Measurements from ENCODE around the gene ZNF407. TPM values are rescaled to one million over a fixed set of nuclear protein-coding genes. Genes with fewer than 3 reads are reported as not detected.

The ZNF407 gene
- total and polyA plus RNA-seq, 8 donors: 2.1 to 49.0 (median 14.6) TPM

DNA sequence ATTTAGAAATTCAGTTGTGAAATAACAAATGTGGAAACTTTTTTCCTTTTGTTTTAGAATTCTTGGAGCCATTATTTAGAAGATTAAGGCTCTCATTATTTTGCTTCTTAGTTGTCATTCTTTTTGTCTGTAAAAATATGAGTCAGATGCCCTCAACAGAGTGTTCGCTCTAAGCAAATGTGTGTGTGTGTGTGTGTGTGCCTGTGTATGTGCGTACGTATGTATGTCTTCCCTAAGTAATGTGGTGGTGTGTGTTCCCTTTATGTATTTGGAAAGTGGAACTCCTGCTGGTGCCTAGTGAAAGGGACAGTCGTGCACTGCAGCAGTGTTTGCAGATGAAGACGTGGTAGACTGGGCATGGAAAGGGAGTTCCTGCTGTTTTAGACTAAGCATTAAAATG is 27.5 kb downstream of the ZNF407 start:
- H3K4me1 ChIP-seq: peaks cover 0 to 4% (median 1%) of the 10 kb centered on the region in 4 donors
- 72 to 84% (median 82%) methylated on average over 5 of the region's 5 CpGs for WGBS, 5 donors
- no peak for DNase-seq
- H3K36me3 ChIP-seq: no peaks in the 10 kb centered on the region
- intact Hi-C loops (cut with DNase I; ENCODE audit: low total_unique reads): no loop called here
- TF ChIP-seq POLR2A (IDR thresholded peaks at IDR 0.05) (no peak), EP300 (IDR thresholded peaks at IDR 0.05) (no peak), POLR2AphosphoS5 (IDR thresholded peaks at IDR 0.05) (no peak)
- TF ChIP-seq, protein P1, sequence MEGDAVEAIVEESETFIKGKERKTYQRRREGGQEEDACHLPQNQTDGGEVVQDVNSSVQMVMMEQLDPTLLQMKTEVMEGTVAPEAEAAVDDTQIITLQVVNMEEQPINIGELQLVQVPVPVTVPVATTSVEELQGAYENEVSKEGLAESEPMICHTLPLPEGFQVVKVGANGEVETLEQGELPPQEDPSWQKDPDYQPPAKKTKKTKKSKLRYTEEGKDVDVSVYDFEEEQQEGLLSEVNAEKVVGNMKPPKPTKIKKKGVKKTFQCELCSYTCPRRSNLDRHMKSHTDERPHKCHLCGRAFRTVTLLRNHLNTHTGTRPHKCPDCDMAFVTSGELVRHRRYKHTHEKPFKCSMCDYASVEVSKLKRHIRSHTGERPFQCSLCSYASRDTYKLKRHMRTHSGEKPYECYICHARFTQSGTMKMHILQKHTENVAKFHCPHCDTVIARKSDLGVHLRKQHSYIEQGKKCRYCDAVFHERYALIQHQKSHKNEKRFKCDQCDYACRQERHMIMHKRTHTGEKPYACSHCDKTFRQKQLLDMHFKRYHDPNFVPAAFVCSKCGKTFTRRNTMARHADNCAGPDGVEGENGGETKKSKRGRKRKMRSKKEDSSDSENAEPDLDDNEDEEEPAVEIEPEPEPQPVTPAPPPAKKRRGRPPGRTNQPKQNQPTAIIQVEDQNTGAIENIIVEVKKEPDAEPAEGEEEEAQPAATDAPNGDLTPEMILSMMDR (IDR thresholded peaks at IDR 0.05): no peak
- no peaks in the 10 kb centered on the region for H3K27me3 ChIP-seq
- H3K9me3 ChIP-seq: no peaks in the 10 kb centered on the region
- no peak overlapping the region for H3K4me3 ChIP-seq
- no peak overlapping the region for H3K27ac ChIP-seq

DNA sequence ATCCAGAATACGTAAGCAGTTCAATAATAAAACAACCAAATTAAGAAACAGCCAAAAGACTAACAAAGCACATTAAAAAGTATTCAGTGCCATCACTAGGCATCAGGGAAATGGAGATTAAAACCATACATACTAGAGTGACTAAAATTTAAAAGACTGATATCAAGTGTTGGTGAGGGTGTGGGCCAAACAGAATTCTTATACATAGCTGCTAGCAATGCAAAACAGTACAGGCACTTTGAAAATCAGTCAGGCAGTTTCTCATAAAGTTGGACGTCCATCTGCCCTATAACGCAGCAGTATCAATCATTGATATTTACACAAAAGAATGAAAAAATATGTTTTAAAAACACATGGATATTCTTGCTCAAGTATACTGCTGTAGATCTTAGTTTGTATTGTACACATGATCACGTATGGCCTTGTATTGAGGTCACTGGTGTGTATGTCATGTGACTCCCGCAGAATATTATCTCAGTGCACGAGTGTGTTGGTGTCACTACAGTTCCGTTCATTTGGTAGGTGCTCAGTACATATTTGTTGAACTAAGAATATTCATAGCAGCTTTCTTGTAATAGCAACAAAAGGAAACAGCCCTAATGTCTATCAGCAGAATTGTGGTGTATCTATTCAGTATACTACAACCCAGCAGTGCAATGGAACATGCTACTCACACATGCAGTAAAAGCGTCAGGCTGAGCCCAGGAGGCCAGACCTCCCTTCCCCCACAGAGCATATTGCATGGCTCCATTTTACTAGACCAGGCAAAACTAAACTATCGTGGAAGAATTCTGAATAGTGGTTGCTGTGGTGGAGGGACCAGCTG is 28.6 kb downstream of the ZNF407 start:
- 65 to 82% (median 76%) methylated on average over 9 of the region's 9 CpGs for WGBS, 5 donors

DNA sequence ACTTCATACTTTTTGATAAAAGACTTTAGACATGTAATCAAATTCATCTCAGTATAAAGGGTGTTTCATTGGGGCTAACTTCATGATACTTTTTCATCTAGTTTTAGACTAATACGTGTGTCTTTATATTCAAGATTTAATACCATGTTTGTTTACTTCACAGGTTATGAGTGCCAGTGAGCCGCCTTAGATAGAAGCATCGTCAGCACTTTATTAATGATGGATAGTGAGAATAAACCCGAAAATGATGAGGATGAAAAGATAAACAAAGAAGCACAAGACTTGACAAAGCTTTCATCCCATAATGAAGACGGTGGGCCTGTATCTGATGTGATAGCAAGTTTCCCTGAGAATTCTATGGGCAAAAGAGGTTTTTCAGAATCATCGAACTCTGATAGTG is 33.1 kb downstream of the ZNF407 start:
- intact Hi-C loops (cut with DNase I; ENCODE audit: low total_unique reads): no loop called here

More for the DNA sequence above, 28.6 kb downstream of the ZNF407 start:
- intact Hi-C loops (cut with DNase I; ENCODE audit: low total_unique reads): no loop called here
- Histone ChIP-seq H3K9me3 (no peaks in the 10 kb centered on the region), H3K4me3 (no peak overlapping the region), H3K4me1 (peaks cover 0 to 8% (median 0%) of the 10 kb centered on the region in 4 donors), H3K27me3 (no peaks in the 10 kb centered on the region), H3K27ac (no peak overlapping the region), H3K36me3 (peaks cover 0 to 6% (median 3%) of the 10 kb centered on the region in 4 donors)
- no peak for DNase-seq
- TF ChIP-seq POLR2A (IDR thresholded peaks at IDR 0.05) (no peak), POLR2AphosphoS5 (IDR thresholded peaks at IDR 0.05) (no peak), EP300 (IDR thresholded peaks at IDR 0.05) (no peak)
- TF ChIP-seq, protein P1 (IDR thresholded peaks at IDR 0.05): no peak

DNA sequence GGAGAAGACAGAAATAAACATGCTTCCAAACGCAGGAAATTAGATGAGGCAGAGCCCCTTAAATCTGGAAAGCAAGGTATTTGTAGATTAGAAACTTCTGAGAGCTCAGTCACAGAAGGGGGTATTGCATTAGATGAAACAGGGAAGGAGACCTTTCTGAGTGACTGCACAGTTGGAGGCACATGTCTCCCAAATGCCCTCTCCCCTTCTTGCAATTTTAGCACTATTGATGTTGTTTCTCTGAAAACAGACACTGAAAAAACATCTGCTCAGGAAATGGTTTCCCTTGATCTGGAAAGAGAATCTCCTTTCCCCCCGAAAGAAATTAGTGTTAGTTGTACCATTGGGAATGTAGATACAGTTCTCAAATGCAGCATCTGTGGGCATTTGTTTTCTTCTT is 33.5 kb downstream of the ZNF407 start:
- H3K9me3 ChIP-seq: no peaks in the 10 kb centered on the region
- H3K27ac ChIP-seq: peak overlapping the region in 1 of 5 donors; percentile 11
- no peak overlapping the region for H3K4me3 ChIP-seq
- H3K36me3 ChIP-seq: peaks cover 14 to 49% (median 46%) of the 10 kb centered on the region in 4 donors
- no peaks in the 10 kb centered on the region for H3K27me3 ChIP-seq
- intact Hi-C loops (cut with DNase I; ENCODE audit: low total_unique reads): no loop called here
- 71 to 81% (median 78%) methylated on average over 2 of the region's 2 CpGs for WGBS, 5 donors
- DNase-seq: no peak
- TF ChIP-seq, protein P1 (IDR thresholded peaks at IDR 0.05): no peak
- no peak for TF ChIP-seq POLR2A (IDR thresholded peaks at IDR 0.05)
- TF ChIP-seq POLR2AphosphoS5 (IDR thresholded peaks at IDR 0.05): no peak
- no peak for TF ChIP-seq EP300 (IDR thresholded peaks at IDR 0.05)
- H3K4me1 ChIP-seq: peaks cover 0 to 9% (median 0%) of the 10 kb centered on the region in 4 donors

More for the DNA sequence above, 33.1 kb downstream of the ZNF407 start:
- peaks cover 0 to 9% (median 0%) of the 10 kb centered on the region in 4 donors for H3K4me1 ChIP-seq
- 82 to 93% (median 92%) methylated on average over 6 of the region's 6 CpGs for WGBS, 5 donors
- no peaks in the 10 kb centered on the region for H3K9me3 ChIP-seq
- no peaks in the 10 kb centered on the region for H3K27me3 ChIP-seq
- DNase-seq: no peak
- no peak for TF ChIP-seq POLR2A (IDR thresholded peaks at IDR 0.05)
- no peak for TF ChIP-seq EP300 (IDR thresholded peaks at IDR 0.05)
- TF ChIP-seq, protein P1 (IDR thresholded peaks at IDR 0.05): no peak
- TF ChIP-seq POLR2AphosphoS5 (IDR thresholded peaks at IDR 0.05): no peak
- H3K36me3 ChIP-seq: peaks cover 14 to 48% (median 46%) of the 10 kb centered on the region in 4 donors
- no peak overlapping the region for H3K4me3 ChIP-seq
- no peak overlapping the region for H3K27ac ChIP-seq

Data from stomach (tissue), 9 donors.